Muscle of back (tissue), 13 donors: ENCODE data around the gene TNIK. TPM values are rescaled to one million over a fixed set of nuclear protein-coding genes. Genes with fewer than 3 reads are reported as not detected.

Experiments used
- DNase-seq, 3 donors: peaks; one replicate each; pipeline versions ENCODE4 v3.0.0 to v3.0.0-alpha.2; 2013
- long read RNA-seq, 9 donors: transcript quantifications; one replicate each; lab custom pipeline, GENCODE V29; 2026
- polyA plus RNA-seq, 10 donors: library from polyadenylated mRNA; unstranded; fragments of 120-200 nt; gene quantifications; one replicate each; pipeline ENCODE4 v1.2.1, GENCODE V29; 2013; ENCODE audit not compliant: insufficient read length in 10 of 10

The TNIK gene
- polyA plus RNA-seq: 10 to 100 TPM; 22.5 to 53.3 (median 37.8) TPM
- long read RNA-seq, donor 1, partial matches to known transcripts: 0 of 2 reads
- long read RNA-seq, donor 1, other reads (novel, unspliced or antisense): 0 of 2 reads
- long read RNA-seq, donor 2: 0 reads
- long read RNA-seq, donor 3: 0 reads
- long read RNA-seq, donor 4, partial matches to known transcripts: 6 of 10 reads
- long read RNA-seq, donor 4, other reads (novel, unspliced or antisense): 0 of 10 reads
- long read RNA-seq, donor 5, partial matches to known transcripts: 0 of 1 reads
- long read RNA-seq, donor 5, other reads (novel, unspliced or antisense): 0 of 1 reads
- long read RNA-seq, donor 6, partial matches to known transcripts: 5 of 7 reads
- long read RNA-seq, donor 6, other reads (novel, unspliced or antisense): 0 of 7 reads
- long read RNA-seq, donor 7, partial matches to known transcripts: 0 of 2 reads
- long read RNA-seq, donor 7, other reads (novel, unspliced or antisense): 0 of 2 reads
- long read RNA-seq, donor 8: 0 reads
- long read RNA-seq, donor 9, partial matches to known transcripts: 0 of 1 reads
- long read RNA-seq, donor 9, other reads (novel, unspliced or antisense): 0 of 1 reads

- DNase-seq: peak; percentile 91 to 97 (median 91)
Observed at GRCh38 chr3:171459942-171460724, at the start of gene TNIK. TSS of gene TNIK (minus strand) at chr3:171460405. CDS start at chr3:171460063, 342 bp downstream.

- peak; percentile 14 to 34 (median 29) for DNase-seq
Observed at GRCh38 chr3:171508676-171509075, 48.5 kb upstream of the TNIK start.

GRCh38 chr3:171508206-171508605, 48.0 kb upstream of the TNIK start:
- no peak for DNase-seq

GRCh38 chr3:171506743-171507319, 46.6 kb upstream of the TNIK start:
- DNase-seq: no peak

- DNase-seq: no peak
Observed at GRCh38 chr3:171505822-171506333, 45.7 kb upstream of the TNIK start.

GRCh38 chr3:171504376-171504775, 44.2 kb upstream of the TNIK start:
- DNase-seq: no peak

- no peak for DNase-seq
Observed at GRCh38 chr3:171503817-171504216, 43.6 kb upstream of the TNIK start.

GRCh38 chr3:171498921-171499320, 38.7 kb upstream of the TNIK start:
- no peak for DNase-seq

- peak in 1 of 3 donors; percentile 18 for DNase-seq
Observed at GRCh38 chr3:171497468-171497867, 37.3 kb upstream of the TNIK start.

GRCh38 chr3:171495413-171495812, 35.2 kb upstream of the TNIK start:
- no peak for DNase-seq

- DNase-seq: no peak
Observed at GRCh38 chr3:171494457-171495109, 34.4 kb upstream of the TNIK start.

- DNase-seq: no peak
Observed at GRCh38 chr3:171491361-171491760, 31.2 kb upstream of the TNIK start.

- no peak for DNase-seq
Observed at GRCh38 chr3:171490901-171491300, 30.7 kb upstream of the TNIK start.

GRCh38 chr3:171489348-171489747, 29.1 kb upstream of the TNIK start:
- no peak for DNase-seq

- no peak for DNase-seq
Observed at GRCh38 chr3:171488479-171488878, 28.3 kb upstream of the TNIK start.

- no peak for DNase-seq
Observed at GRCh38 chr3:171487382-171487781, 27.2 kb upstream of the TNIK start.

- DNase-seq: no peak
Observed at GRCh38 chr3:171485338-171485737, 25.1 kb upstream of the TNIK start.

- no peak for DNase-seq
Observed at GRCh38 chr3:171481011-171481410, 20.8 kb upstream of the TNIK start.

GRCh38 chr3:171480526-171480925, 20.3 kb upstream of the TNIK start:
- no peak for DNase-seq

GRCh38 chr3:171476532-171477102, 16.4 kb upstream of the TNIK start:
- no peak for DNase-seq

GRCh38 chr3:171472552-171472951, 12.3 kb upstream of the TNIK start:
- no peak for DNase-seq
